K562 (cell line): ENCODE measurements around the gene IL4I1.

Source experiments
- CHD1 ChIP-seq: fragments of 200-600 bp; sonication (generic); IDR thresholded peaks from one replicate; pipeline ENCODE4 v1.6.1; 2012; ENCODE audit warnings: mild to moderate bottlenecking, moderate library complexity, low read length, inconsistent platforms
- CHD4 ChIP-seq: fragments of 200-600 bp; sonication (generic); IDR thresholded peaks from 3 replicates; pipeline ENCODE4 v1.6.1; 2012; ENCODE audit warnings: low read depth, mild to moderate bottlenecking, mixed read lengths, low read length, inconsistent platforms; ENCODE audit not compliant: insufficient read depth, insufficient replicate concordance, poor library complexity, severe bottlenecking
- HIVEP1 ChIP-seq: fragments of 250-450 bp; sonication (Bioruptor Pico); IDR thresholded peaks from 2 replicates; pipeline ENCODE4 v1.4.0; 2020; ENCODE audit warnings: mild to moderate bottlenecking
- KLF1 ChIP-seq: fragments of 450-650 bp; IDR thresholded peaks from 2 replicates; pipeline ENCODE4 v1.6.1; 2016; ENCODE audit warnings: missing genetic modification characterization, missing compliant biosample characterization
- SMAD2 ChIP-seq: fragments of 150-350 bp; IDR thresholded peaks from 2 replicates; pipeline ENCODE4 v1.6.1; 2014; ENCODE audit warnings: low read depth, mild to moderate bottlenecking, low read length
- TF ChIP-seq, protein P1 (sequence below), 3 experiments: fragments of 200-800 bp in 1 of 3; fragments of 250-450 bp in 1 of 3; fragments of 450-650 bp in 1 of 3; sonication (Bioruptor Pico) in 1 of 3; sonication (Bioruptor generic) in 1 of 3; formaldehyde crosslinking in 1 of 3; IDR thresholded peaks; 2 replicates each; pipeline versions ENCODE4 v1.6.1 to v1.8.0; 2016 to 2022; ENCODE audit warnings: mild to moderate bottlenecking in 2 of 3, missing genetic modification characterization in 2 of 3, missing compliant biosample characterization in 1 of 3, moderate library complexity in 1 of 3
- TF ChIP-seq, protein P2 (sequence below): sonication (generic); formaldehyde crosslinking; IDR thresholded peaks from 2 replicates; pipeline ENCODE4 v1.8.1; 2023; ENCODE audit warnings: mild to moderate bottlenecking, missing genetic modification reagents, moderate library complexity
- TF ChIP-seq, protein P3 (sequence below): IDR thresholded peaks from 2 replicates; pipeline ENCODE4 v1.6.1; 2014; ENCODE audit warnings: antibody characterized with exemption
- TF ChIP-seq, protein P4 (sequence below): IDR thresholded peaks from 3 replicates; pipeline ENCODE4 v1.6.1; 2011; ENCODE audit warnings: borderline replicate concordance, mild to moderate bottlenecking, moderate library complexity; ENCODE audit not compliant: insufficient read length; ENCODE audit errors: extremely low read depth

- TF ChIP-seq, protein P1, sequence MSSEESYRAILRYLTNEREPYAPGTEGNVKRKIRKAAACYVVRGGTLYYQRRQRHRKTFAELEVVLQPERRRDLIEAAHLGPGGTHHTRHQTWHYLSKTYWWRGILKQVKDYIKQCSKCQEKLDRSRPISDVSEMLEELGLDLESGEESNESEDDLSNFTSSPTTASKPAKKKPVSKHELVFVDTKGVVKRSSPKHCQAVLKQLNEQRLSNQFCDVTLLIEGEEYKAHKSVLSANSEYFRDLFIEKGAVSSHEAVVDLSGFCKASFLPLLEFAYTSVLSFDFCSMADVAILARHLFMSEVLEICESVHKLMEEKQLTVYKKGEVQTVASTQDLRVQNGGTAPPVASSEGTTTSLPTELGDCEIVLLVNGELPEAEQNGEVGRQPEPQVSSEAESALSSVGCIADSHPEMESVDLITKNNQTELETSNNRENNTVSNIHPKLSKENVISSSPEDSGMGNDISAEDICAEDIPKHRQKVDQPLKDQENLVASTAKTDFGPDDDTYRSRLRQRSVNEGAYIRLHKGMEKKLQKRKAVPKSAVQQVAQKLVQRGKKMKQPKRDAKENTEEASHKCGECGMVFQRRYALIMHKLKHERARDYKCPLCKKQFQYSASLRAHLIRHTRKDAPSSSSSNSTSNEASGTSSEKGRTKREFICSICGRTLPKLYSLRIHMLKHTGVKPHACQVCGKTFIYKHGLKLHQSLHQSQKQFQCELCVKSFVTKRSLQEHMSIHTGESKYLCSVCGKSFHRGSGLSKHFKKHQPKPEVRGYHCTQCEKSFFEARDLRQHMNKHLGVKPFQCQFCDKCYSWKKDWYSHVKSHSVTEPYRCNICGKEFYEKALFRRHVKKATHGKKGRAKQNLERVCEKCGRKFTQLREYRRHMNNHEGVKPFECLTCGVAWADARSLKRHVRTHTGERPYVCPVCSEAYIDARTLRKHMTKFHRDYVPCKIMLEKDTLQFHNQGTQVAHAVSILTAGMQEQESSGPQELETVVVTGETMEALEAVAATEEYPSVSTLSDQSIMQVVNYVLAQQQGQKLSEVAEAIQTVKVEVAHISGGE (CRISPR knock-in tag; IDR thresholded peaks at IDR 0.05) = no peak
- TF ChIP-seq, protein P2, sequence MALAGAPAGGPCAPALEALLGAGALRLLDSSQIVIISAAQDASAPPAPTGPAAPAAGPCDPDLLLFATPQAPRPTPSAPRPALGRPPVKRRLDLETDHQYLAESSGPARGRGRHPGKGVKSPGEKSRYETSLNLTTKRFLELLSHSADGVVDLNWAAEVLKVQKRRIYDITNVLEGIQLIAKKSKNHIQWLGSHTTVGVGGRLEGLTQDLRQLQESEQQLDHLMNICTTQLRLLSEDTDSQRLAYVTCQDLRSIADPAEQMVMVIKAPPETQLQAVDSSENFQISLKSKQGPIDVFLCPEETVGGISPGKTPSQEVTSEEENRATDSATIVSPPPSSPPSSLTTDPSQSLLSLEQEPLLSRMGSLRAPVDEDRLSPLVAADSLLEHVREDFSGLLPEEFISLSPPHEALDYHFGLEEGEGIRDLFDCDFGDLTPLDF (CRISPR knock-in tag) = no peak
- TF ChIP-seq KLF1 (tag) = no peak
- TF ChIP-seq, protein P3, sequence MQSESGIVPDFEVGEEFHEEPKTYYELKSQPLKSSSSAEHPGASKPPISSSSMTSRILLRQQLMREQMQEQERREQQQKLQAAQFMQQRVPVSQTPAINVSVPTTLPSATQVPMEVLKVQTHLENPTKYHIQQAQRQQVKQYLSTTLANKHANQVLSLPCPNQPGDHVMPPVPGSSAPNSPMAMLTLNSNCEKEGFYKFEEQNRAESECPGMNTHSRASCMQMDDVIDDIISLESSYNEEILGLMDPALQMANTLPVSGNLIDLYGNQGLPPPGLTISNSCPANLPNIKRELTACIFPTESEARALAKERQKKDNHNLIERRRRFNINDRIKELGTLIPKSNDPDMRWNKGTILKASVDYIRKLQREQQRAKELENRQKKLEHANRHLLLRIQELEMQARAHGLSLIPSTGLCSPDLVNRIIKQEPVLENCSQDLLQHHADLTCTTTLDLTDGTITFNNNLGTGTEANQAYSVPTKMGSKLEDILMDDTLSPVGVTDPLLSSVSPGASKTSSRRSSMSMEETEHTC = no peak
- TF ChIP-seq CHD4 = no peak
- TF ChIP-seq, protein P4, sequence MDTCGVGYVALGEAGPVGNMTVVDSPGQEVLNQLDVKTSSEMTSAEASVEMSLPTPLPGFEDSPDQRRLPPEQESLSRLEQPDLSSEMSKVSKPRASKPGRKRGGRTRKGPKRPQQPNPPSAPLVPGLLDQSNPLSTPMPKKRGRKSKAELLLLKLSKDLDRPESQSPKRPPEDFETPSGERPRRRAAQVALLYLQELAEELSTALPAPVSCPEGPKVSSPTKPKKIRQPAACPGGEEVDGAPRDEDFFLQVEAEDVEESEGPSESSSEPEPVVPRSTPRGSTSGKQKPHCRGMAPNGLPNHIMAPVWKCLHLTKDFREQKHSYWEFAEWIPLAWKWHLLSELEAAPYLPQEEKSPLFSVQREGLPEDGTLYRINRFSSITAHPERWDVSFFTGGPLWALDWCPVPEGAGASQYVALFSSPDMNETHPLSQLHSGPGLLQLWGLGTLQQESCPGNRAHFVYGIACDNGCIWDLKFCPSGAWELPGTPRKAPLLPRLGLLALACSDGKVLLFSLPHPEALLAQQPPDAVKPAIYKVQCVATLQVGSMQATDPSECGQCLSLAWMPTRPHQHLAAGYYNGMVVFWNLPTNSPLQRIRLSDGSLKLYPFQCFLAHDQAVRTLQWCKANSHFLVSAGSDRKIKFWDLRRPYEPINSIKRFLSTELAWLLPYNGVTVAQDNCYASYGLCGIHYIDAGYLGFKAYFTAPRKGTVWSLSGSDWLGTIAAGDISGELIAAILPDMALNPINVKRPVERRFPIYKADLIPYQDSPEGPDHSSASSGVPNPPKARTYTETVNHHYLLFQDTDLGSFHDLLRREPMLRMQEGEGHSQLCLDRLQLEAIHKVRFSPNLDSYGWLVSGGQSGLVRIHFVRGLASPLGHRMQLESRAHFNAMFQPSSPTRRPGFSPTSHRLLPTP = no peak
- no peak for TF ChIP-seq SMAD2
- TF ChIP-seq CHD1 = no peak
- TF ChIP-seq HIVEP1 (CRISPR knock-in tag) = no peak
These were observed 8.2 kb downstream of the IL4I1 start for GRCh38 chr19:49888510-49888824.
